Panc1 (cell line): ENCODE data around the gene NPM1. TPM values are rescaled to one million over a fixed set of nuclear protein-coding genes. Genes with fewer than 3 reads are reported as not detected.

ENCODE experiments used
- ATAC-seq: fragments of 200-7000 bp; cut with Tn5 transposase; 2 replicates; pipeline ENCODE4 v1.9.1; 2020; ENCODE audit warnings: mild to moderate bottlenecking, moderate library complexity
- BruUV-seq: library from RNA; stranded (reverse); fragments of 400-500 nt; replicated peaks from 2 replicates; lab custom pipeline; 2021; lab: Mats Ljungman, UMichigan
- CTCF ChIA-PET: fragments of 300-600 bp; sonication (Branson Sonifier 250); formaldehyde crosslinking; loops from one replicate; lab custom pipeline; 2022; ENCODE audit warnings: antibody characterized with exemption; lab: Charles Lee
- POLR2A ChIA-PET: fragments of 300-600 bp; sonication (Branson Sonifier 250); formaldehyde crosslinking; loops from one replicate; lab custom pipeline; 2022; ENCODE audit warnings: antibody characterized with exemption; lab: Charles Lee
- DNase-seq: peaks from one replicate; pipeline ENCODE4 v3.0.0-alpha.2; 2010; ENCODE audit warnings: low read depth, low spot score
- H3K27ac ChIP-seq: 2 replicates; pipeline ENCODE4 v1.5.1; 2011; ENCODE audit warnings: mild to moderate bottlenecking, low read length, inconsistent platforms
- H3K27me3 ChIP-seq: fragments of 200-500 bp; sonication (Bioruptor generic); 2 replicates; pipeline ENCODE4 v1.6.0; 2014; ENCODE audit warnings: low read length, inconsistent platforms; ENCODE audit not compliant: control insufficient read depth, insufficient read depth
- H3K36me3 ChIP-seq: fragments of 200-500 bp; sonication (Bioruptor generic); 2 replicates; pipeline ENCODE4 v1.5.1; 2014; ENCODE audit warnings: inconsistent platforms, mild to moderate bottlenecking, low read length, moderate library complexity; ENCODE audit not compliant: control insufficient read depth, insufficient read depth
- H3K4me1 ChIP-seq: 2 replicates; pipeline ENCODE4 v1.5.1; 2011; ENCODE audit warnings: inconsistent platforms, mild to moderate bottlenecking, low read length, moderate library complexity; ENCODE audit not compliant: control insufficient read depth, insufficient read depth
- H3K4me3 ChIP-seq, 2 experiments: 2 replicates each; pipeline ENCODE4 v1.5.1; 2011 to 2012; ENCODE audit warnings: low read depth in 2 of 2, low read length in 2 of 2, mild to moderate bottlenecking in 2 of 2, inconsistent platforms in 1 of 2, moderate library complexity in 1 of 2
- H3K9me3 ChIP-seq: fragments of 200-500 bp; sonication (Bioruptor generic); 2 replicates; pipeline ENCODE4 v1.5.1; 2014; ENCODE audit warnings: low read depth, mild to moderate bottlenecking, inconsistent platforms, low read length, moderate library complexity; ENCODE audit not compliant: control insufficient read depth, insufficient read depth
- POLR2AphosphoS5 ChIP-seq: IDR thresholded peaks from 2 replicates; pipeline ENCODE4 v1.6.1; 2012; ENCODE audit warnings: mild to moderate bottlenecking, low read depth, low read length, moderate library complexity
- SIN3A ChIP-seq: IDR thresholded peaks from 2 replicates; pipeline ENCODE4 v1.6.1; 2012; ENCODE audit warnings: low read depth, mild to moderate bottlenecking, low read length, moderate library complexity, borderline replicate concordance; ENCODE audit not compliant: insufficient read depth
- TCF7L2 ChIP-seq: IDR thresholded peaks from 2 replicates; pipeline ENCODE4 v1.6.1; 2011; ENCODE audit warnings: mild to moderate bottlenecking, low read depth, low read length, inconsistent platforms
- in situ Hi-C: cut with HindIII; loops from 2 replicates; pipeline ENCODE4 v1.10.0; 2016; ENCODE audit warnings: low sequenced_read_pairs, low pct_unique_long_range_greater_than_20kb
- intact Hi-C: fragments of 100-400 bp; cut with micrococcal nuclease; formaldehyde crosslinking; loops from one replicate; pipeline ENCODE4 v1.10.0; 2022; ENCODE audit not compliant: unreplicated experiment
- total RNA-seq: library from RNA; stranded (reverse); gene quantifications from one replicate; pipeline ENCODE4 v1.2.1, GENCODE V29; 2021; ENCODE audit not compliant: unreplicated experiment
- TF ChIP-seq, protein P1 (sequence below): fragments of 450-650 bp; IDR thresholded peaks from 2 replicates; pipeline ENCODE4 v1.5.1; 2017; ENCODE audit warnings: mild to moderate bottlenecking
- TF ChIP-seq, protein P2 (sequence below), 2 experiments: IDR thresholded peaks; 2 replicates each; pipeline ENCODE4 v1.6.1; 2011 to 2012; ENCODE audit warnings: low read depth in 2 of 2, control low read depth in 1 of 2, low read length in 1 of 2, mild to moderate bottlenecking in 1 of 2, moderate library complexity in 1 of 2; ENCODE audit not compliant: insufficient read depth in 1 of 2

The NPM1 gene
- total RNA-seq, 1 experiment from 2014 or later: 1,864 TPM

DNA sequence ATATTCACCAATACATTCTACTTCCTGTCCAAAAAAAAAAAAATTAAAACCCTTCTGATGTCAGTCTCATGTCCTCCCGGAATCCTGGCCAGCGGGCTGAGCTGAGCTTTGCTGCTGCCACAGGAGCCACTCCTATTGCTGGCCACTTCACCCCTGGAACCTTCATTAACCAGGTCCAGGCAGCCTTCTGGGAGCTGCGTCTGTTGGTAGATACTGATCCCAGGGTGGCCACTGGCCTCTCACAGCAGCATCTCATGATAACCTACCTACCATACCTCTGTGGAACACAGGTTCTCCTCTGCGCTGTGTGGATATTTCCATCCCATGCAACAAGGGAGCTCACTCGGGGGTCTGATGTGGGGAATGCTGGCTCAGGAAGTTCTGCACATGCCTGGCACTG, 21.0 kb upstream of the NPM1 start:
- no peaks in the 10 kb centered on the region for H3K4me1 ChIP-seq
- CTCF ChIA-PET: no interaction called here
- H3K9me3 ChIP-seq: no peaks in the 10 kb centered on the region
- no TSS peak for BruUV-seq
- intact Hi-C loops (no loop called here), in situ Hi-C loops (no loop called here)
- no peak for TF ChIP-seq TCF7L2
- TF ChIP-seq POLR2AphosphoS5: no peak
- TF ChIP-seq, protein P1, sequence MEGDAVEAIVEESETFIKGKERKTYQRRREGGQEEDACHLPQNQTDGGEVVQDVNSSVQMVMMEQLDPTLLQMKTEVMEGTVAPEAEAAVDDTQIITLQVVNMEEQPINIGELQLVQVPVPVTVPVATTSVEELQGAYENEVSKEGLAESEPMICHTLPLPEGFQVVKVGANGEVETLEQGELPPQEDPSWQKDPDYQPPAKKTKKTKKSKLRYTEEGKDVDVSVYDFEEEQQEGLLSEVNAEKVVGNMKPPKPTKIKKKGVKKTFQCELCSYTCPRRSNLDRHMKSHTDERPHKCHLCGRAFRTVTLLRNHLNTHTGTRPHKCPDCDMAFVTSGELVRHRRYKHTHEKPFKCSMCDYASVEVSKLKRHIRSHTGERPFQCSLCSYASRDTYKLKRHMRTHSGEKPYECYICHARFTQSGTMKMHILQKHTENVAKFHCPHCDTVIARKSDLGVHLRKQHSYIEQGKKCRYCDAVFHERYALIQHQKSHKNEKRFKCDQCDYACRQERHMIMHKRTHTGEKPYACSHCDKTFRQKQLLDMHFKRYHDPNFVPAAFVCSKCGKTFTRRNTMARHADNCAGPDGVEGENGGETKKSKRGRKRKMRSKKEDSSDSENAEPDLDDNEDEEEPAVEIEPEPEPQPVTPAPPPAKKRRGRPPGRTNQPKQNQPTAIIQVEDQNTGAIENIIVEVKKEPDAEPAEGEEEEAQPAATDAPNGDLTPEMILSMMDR: no peak
- TF ChIP-seq, protein P2, sequence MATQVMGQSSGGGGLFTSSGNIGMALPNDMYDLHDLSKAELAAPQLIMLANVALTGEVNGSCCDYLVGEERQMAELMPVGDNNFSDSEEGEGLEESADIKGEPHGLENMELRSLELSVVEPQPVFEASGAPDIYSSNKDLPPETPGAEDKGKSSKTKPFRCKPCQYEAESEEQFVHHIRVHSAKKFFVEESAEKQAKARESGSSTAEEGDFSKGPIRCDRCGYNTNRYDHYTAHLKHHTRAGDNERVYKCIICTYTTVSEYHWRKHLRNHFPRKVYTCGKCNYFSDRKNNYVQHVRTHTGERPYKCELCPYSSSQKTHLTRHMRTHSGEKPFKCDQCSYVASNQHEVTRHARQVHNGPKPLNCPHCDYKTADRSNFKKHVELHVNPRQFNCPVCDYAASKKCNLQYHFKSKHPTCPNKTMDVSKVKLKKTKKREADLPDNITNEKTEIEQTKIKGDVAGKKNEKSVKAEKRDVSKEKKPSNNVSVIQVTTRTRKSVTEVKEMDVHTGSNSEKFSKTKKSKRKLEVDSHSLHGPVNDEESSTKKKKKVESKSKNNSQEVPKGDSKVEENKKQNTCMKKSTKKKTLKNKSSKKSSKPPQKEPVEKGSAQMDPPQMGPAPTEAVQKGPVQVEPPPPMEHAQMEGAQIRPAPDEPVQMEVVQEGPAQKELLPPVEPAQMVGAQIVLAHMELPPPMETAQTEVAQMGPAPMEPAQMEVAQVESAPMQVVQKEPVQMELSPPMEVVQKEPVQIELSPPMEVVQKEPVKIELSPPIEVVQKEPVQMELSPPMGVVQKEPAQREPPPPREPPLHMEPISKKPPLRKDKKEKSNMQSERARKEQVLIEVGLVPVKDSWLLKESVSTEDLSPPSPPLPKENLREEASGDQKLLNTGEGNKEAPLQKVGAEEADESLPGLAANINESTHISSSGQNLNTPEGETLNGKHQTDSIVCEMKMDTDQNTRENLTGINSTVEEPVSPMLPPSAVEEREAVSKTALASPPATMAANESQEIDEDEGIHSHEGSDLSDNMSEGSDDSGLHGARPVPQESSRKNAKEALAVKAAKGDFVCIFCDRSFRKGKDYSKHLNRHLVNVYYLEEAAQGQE (IDR thresholded peaks at IDR 0.05; ENCODE audit: insufficient read depth in 1 of 2, low read depth in 2 of 2, low read length in 1 of 2): no peak
- no peak for TF ChIP-seq SIN3A
- no peaks in the 10 kb centered on the region for H3K27me3 ChIP-seq
- DNase-seq (no peak), ATAC-seq (no peak)
- no peaks in the 10 kb centered on the region for H3K36me3 ChIP-seq
- POLR2A ChIA-PET: no interaction called here
- no peak overlapping the region for H3K4me3 ChIP-seq
- H3K27ac ChIP-seq: no peak overlapping the region

DNA sequence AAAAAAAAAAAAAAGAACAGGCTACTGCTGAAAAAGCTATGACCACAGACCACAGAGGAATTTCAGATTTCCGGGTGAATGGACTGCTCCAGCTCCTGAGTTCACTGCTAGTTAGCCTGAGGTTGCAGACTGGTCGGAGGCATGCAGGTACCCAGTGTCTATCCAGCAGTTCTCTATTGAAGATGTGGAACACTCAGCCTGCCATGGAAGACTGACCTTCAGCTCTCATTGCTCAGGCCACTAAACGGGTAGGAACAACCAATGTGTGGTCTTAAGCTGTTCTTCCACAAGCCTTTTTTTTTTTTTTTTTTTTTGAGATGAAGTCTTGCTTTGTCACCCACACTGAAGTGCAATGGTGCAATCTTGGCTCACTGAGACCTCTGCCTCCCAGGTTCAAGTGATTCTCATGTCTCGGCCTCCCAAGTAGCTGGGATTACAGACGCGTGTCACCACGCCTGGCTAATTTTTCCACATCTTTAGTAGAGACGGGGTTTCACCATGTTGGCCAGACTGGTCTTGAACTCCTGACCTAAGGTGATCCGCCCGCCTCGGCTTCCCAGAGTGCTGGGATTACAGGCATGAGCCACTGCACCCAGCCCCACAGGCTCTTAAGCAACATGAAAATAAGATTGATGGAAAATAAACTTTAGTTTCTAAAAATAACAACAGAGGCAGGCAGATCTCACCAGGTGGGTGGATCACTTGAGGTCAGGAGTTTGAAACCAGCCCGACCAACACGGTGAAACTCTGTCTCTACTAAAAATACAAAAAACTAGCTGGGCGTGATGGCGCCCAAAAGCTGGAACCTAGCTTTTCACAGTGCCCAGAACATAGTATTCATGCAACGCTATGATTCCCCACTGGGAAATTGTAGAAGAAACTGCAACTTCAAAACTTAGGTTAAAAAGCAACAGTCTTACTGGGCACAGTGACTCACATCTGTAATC, 20.0 kb upstream of the NPM1 start:
- H3K4me1 ChIP-seq: no peaks in the 10 kb centered on the region
- BruUV-seq: no TSS peak
- H3K4me3 ChIP-seq: no peak overlapping the region
- TF ChIP-seq SIN3A: no peak
- no peak for TF ChIP-seq POLR2AphosphoS5
- TF ChIP-seq, protein P2 (IDR thresholded peaks at IDR 0.05; ENCODE audit: insufficient read depth in 1 of 2, low read depth in 2 of 2, low read length in 1 of 2): no peak
- no peak for TF ChIP-seq TCF7L2
- TF ChIP-seq, protein P1: no peak
- in situ Hi-C loops (no loop called here), intact Hi-C loops (no loop called here)
- H3K27me3 ChIP-seq: no peaks in the 10 kb centered on the region
- no peaks in the 10 kb centered on the region for H3K36me3 ChIP-seq
- ATAC-seq (no peak), DNase-seq (no peak)
- CTCF ChIA-PET: interaction anchor here (0.6 to 0.7 kb wide), 3 partner anchors 296 to 611 kb away, joined by 3 to 14 read pairs (median 5); no protein-coding TSS in a partner anchor
- H3K9me3 ChIP-seq: no peaks in the 10 kb centered on the region
- POLR2A ChIA-PET: no interaction called here
- H3K27ac ChIP-seq: no peak overlapping the region
